ENCODE results near the gene UCN3.

UCN3 gene

DNA sequence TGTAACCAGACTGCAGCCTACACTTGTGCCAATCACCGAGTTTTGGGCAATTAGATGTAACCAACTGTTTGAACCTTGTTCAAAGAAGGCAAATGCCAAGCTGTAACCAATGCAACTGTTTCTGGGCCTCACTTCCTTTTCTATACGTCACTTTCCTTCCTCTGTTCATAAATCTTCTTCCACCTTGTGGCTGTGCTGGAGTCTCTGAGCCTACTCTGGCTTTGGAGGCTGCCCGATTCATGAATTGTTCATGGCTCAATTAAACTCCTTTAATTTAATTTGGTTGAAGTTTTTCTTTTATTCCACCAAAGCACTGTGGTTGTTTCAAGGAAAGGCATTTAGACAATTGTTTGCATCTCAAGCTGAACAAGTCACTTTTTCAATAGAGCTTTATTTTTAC, 43.5 kb upstream of the UCN3 start:
- no peak overlapping the region for H3K23ac ChIP-seq (ENCODE audit: low read length)

DNA sequence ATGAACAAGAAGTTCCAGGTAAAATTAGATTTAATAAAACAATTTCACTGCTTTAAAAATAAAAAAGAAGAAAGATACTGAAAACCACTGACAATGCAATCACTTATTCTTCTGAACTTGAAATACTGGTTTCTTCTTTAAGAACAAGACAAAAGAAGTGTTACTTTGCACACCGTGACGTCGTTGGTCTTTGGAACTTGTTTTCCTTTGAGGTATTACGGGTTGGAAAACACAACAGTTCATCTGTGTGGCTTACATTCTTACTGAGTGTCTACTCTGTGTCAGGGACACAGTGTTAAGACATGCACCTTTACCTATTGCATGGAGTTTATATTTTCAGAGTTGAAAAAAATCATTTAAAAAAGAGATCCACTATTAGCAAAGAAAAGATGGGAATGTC, 41.3 kb upstream of the UCN3 start:
- Histone ChIP-seq H4K12ac (ENCODE audit: low read depth, low read length) (no peak overlapping the region), H3K9me3 (ENCODE audit: insufficient read depth, low read depth, low read length) (peaks cover 2% of the 10 kb centered on the region), H3K14ac (ENCODE audit: low read length) (no peak overlapping the region), H3K23ac (ENCODE audit: low read length) (no peak overlapping the region), H2AFZ (ENCODE audit: insufficient read depth, low read length, poor library complexity) (no peak overlapping the region), H3K27me3 (ENCODE audit: insufficient read depth, low read length) (no peaks in the 10 kb centered on the region), H3K18ac (ENCODE audit: low read length) (no peak overlapping the region), H3K4me2 (ENCODE audit: low read length) (no peak overlapping the region), H3K4me1 (ENCODE audit: control insufficient read depth in 1 of 2, insufficient read depth in 2 of 2, low read length in 2 of 2) (no peaks in the 10 kb centered on the region), H4K8ac (ENCODE audit: low read depth, low read length) (no peak overlapping the region), H3K79me2 (ENCODE audit: control insufficient read depth, insufficient read depth, low read length, poor library complexity) (no peaks in the 10 kb centered on the region), H2BK12ac (ENCODE audit: low read length) (no peak overlapping the region), H2BK5ac (ENCODE audit: low read depth, low read length, poor library complexity) (no peak overlapping the region), H3K4me3 (ENCODE audit: low read depth, low read length) (no peak overlapping the region), H3K9ac (ENCODE audit: low read length) (no peak overlapping the region), H3K27ac (ENCODE audit: low read depth, low read length) (no peak overlapping the region), H2BK120ac (ENCODE audit: insufficient read depth, low read length, poor library complexity) (no peak overlapping the region), H3K36me3 (ENCODE audit: control insufficient read depth in 1 of 2, insufficient read depth in 2 of 2, low read length in 2 of 2) (no peaks in the 10 kb centered on the region), H2AK5ac (ENCODE audit: low read length) (no peak overlapping the region), H4K91ac (ENCODE audit: low read depth, low read length) (no peak overlapping the region), H3K79me1 (ENCODE audit: low read length) (no peaks in the 10 kb centered on the region), H3K4ac (ENCODE audit: low read depth, low read length) (no peak overlapping the region)
- DNase-seq, result no peak
- WGBS (ENCODE audit: extremely low coverage, insufficient coverage, insufficient read length), result no CpG with 5 or more reads among the region's 4 CpGs

More for the DNA sequence above, 43.5 kb upstream of the UCN3 start:
- H4K12ac ChIP-seq (ENCODE audit: low read depth, low read length), result no peak overlapping the region
- no peaks in the 10 kb centered on the region for H3K4me1 ChIP-seq (ENCODE audit: control insufficient read depth in 1 of 2, insufficient read depth in 2 of 2, low read length in 2 of 2)
- H2AFZ ChIP-seq (ENCODE audit: insufficient read depth, low read length, poor library complexity), result no peak overlapping the region
- no peak overlapping the region for H4K8ac ChIP-seq (ENCODE audit: low read depth, low read length)
- no CpG with 5 or more reads among the region's 3 CpGs for WGBS (ENCODE audit: extremely low coverage, insufficient coverage, insufficient read length)
- no peaks in the 10 kb centered on the region for H3K79me1 ChIP-seq (ENCODE audit: low read length)
- no peaks in the 10 kb centered on the region for H3K36me3 ChIP-seq (ENCODE audit: control insufficient read depth in 1 of 2, insufficient read depth in 2 of 2, low read length in 2 of 2)
- H3K9me3 ChIP-seq (ENCODE audit: insufficient read depth, low read depth, low read length), result no peaks in the 10 kb centered on the region
- H3K27ac ChIP-seq (ENCODE audit: low read depth, low read length), result no peak overlapping the region
- H2BK120ac ChIP-seq (ENCODE audit: insufficient read depth, low read length, poor library complexity), result no peak overlapping the region
- H3K9ac ChIP-seq (ENCODE audit: low read length), result no peak overlapping the region
- H2BK12ac ChIP-seq (ENCODE audit: low read length), result no peak overlapping the region
- no peak for DNase-seq
- no peak overlapping the region for H4K91ac ChIP-seq (ENCODE audit: low read depth, low read length)
- H3K14ac ChIP-seq (ENCODE audit: low read length), result no peak overlapping the region
- H3K4me2 ChIP-seq (ENCODE audit: low read length), result no peak overlapping the region
- no peak overlapping the region for H3K4ac ChIP-seq (ENCODE audit: low read depth, low read length)
- H3K79me2 ChIP-seq (ENCODE audit: control insufficient read depth, insufficient read depth, low read length, poor library complexity), result no peaks in the 10 kb centered on the region
- H3K27me3 ChIP-seq (ENCODE audit: insufficient read depth, low read length), result no peaks in the 10 kb centered on the region
- H2BK5ac ChIP-seq (ENCODE audit: low read depth, low read length, poor library complexity), result no peak overlapping the region
- H3K4me3 ChIP-seq (ENCODE audit: low read depth, low read length), result no peak overlapping the region
- H2AK5ac ChIP-seq (ENCODE audit: low read length), result no peak overlapping the region
- no peak overlapping the region for H3K18ac ChIP-seq (ENCODE audit: low read length)

DNA sequence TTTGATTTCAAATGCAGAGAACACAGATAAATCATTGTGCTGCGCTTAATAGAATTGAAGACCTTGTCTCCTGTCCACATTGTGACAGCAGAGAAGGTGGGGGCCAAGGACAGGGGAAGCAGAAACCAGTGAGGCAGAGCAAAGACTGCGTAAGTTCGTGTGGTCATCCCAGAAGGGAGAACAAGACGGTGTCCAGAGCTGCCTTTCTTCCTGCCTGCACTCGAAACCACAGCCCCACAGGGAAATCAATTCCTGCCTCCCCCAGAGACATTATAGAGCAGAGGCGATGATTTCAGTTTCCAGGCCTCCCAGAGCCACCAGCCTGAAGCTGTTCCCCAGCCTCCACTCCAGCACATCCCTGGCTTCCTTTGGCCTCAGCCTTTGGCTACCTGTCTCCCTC, 39.7 kb upstream of the UCN3 start:
- no peak overlapping the region for H3K23ac ChIP-seq (ENCODE audit: low read length)
- no peak overlapping the region for H4K91ac ChIP-seq (ENCODE audit: low read depth, low read length)
- WGBS (ENCODE audit: extremely low coverage, insufficient coverage, insufficient read length), result no CpG with 5 or more reads among the region's 6 CpGs
- no peak overlapping the region for H3K14ac ChIP-seq (ENCODE audit: low read length)
- no peak overlapping the region for H3K4me3 ChIP-seq (ENCODE audit: low read depth, low read length)
- H2BK120ac ChIP-seq (ENCODE audit: insufficient read depth, low read length, poor library complexity), result no peak overlapping the region
- H3K4me2 ChIP-seq (ENCODE audit: low read length), result no peak overlapping the region
- no peak overlapping the region for H4K8ac ChIP-seq (ENCODE audit: low read depth, low read length)
- no peak overlapping the region for H2AFZ ChIP-seq (ENCODE audit: insufficient read depth, low read length, poor library complexity)
- no peaks in the 10 kb centered on the region for H3K27me3 ChIP-seq (ENCODE audit: insufficient read depth, low read length)
- no peak overlapping the region for H3K9ac ChIP-seq (ENCODE audit: low read length)
- no peaks in the 10 kb centered on the region for H3K4me1 ChIP-seq (ENCODE audit: control insufficient read depth in 1 of 2, insufficient read depth in 2 of 2, low read length in 2 of 2)
- peaks cover 2% of the 10 kb centered on the region for H3K9me3 ChIP-seq (ENCODE audit: insufficient read depth, low read depth, low read length)
- H3K27ac ChIP-seq (ENCODE audit: low read depth, low read length), result no peak overlapping the region
- no peaks in the 10 kb centered on the region for H3K79me1 ChIP-seq (ENCODE audit: low read length)
- H2AK5ac ChIP-seq (ENCODE audit: low read length), result no peak overlapping the region
- no peak overlapping the region for H3K18ac ChIP-seq (ENCODE audit: low read length)
- H3K4ac ChIP-seq (ENCODE audit: low read depth, low read length), result no peak overlapping the region
- DNase-seq, result no peak
- H3K36me3 ChIP-seq (ENCODE audit: control insufficient read depth in 1 of 2, insufficient read depth in 2 of 2, low read length in 2 of 2), result no peaks in the 10 kb centered on the region
- H3K79me2 ChIP-seq (ENCODE audit: control insufficient read depth, insufficient read depth, low read length, poor library complexity), result no peaks in the 10 kb centered on the region
- H4K12ac ChIP-seq (ENCODE audit: low read depth, low read length), result no peak overlapping the region
- H2BK12ac ChIP-seq (ENCODE audit: low read length), result no peak overlapping the region
- no peak overlapping the region for H2BK5ac ChIP-seq (ENCODE audit: low read depth, low read length, poor library complexity)

DNA sequence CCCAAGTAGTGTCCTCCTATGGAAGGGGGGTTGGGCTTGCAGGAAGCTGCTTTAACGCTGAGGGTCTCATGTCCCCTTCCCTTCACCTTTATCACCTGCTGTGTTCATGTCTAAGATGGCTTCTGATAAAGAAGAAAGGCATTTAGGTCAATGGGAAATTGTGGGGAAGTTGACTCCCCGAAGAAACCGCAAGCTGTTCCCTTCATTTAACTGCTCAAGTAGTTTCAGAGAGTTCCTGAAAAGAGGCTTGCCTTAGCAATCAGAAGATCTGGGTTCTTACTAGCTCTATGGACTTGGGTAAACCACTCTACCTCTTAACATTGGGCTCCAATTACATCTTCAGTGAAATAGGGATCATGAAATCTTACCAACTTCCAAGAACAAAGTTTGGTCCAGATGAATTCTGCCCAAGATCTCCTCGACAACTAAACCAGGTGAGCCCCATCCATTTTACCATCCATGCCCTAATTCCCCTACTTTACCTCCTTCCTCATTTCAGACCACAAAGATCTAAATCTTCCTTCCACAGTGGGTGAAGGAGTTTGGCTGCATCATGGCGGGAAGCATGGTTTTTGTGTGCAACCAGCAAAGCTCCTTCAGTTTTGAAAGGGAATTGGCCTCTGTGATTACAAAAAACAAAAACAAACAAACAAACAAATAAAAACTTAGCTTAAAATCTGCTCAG, 30.4 kb upstream of the UCN3 start:
- H3K36me3 ChIP-seq (ENCODE audit: control insufficient read depth in 1 of 2, insufficient read depth in 2 of 2, low read length in 2 of 2), result no peaks in the 10 kb centered on the region
- H3K4me1 ChIP-seq (ENCODE audit: control insufficient read depth in 1 of 2, insufficient read depth in 2 of 2, low read length in 2 of 2), result no peaks in the 10 kb centered on the region
- no peak overlapping the region for H3K23ac ChIP-seq (ENCODE audit: low read length)
- H4K8ac ChIP-seq (ENCODE audit: low read depth, low read length), result no peak overlapping the region
- no peak overlapping the region for H3K9ac ChIP-seq (ENCODE audit: low read length)
- no peak overlapping the region for H2AFZ ChIP-seq (ENCODE audit: insufficient read depth, low read length, poor library complexity)
- H3K4ac ChIP-seq (ENCODE audit: low read depth, low read length), result no peak overlapping the region
- no peak overlapping the region for H2AK5ac ChIP-seq (ENCODE audit: low read length)
- no CpG with 5 or more reads among the region's 5 CpGs for WGBS (ENCODE audit: extremely low coverage, insufficient coverage, insufficient read length)
- H3K14ac ChIP-seq (ENCODE audit: low read length), result no peak overlapping the region
- DNase-seq, result no peak
- H3K79me2 ChIP-seq (ENCODE audit: control insufficient read depth, insufficient read depth, low read length, poor library complexity), result no peaks in the 10 kb centered on the region
- no peak overlapping the region for H4K12ac ChIP-seq (ENCODE audit: low read depth, low read length)
- no peak overlapping the region for H3K4me2 ChIP-seq (ENCODE audit: low read length)
- no peak overlapping the region for H3K27ac ChIP-seq (ENCODE audit: low read depth, low read length)
- no peak overlapping the region for H2BK120ac ChIP-seq (ENCODE audit: insufficient read depth, low read length, poor library complexity)
- H3K4me3 ChIP-seq (ENCODE audit: low read depth, low read length), result no peak overlapping the region
- no peak overlapping the region for H2BK5ac ChIP-seq (ENCODE audit: low read depth, low read length, poor library complexity)
- H3K27me3 ChIP-seq (ENCODE audit: insufficient read depth, low read length), result no peaks in the 10 kb centered on the region
- H4K91ac ChIP-seq (ENCODE audit: low read depth, low read length), result no peak overlapping the region
- H2BK12ac ChIP-seq (ENCODE audit: low read length), result no peak overlapping the region
- H3K79me1 ChIP-seq (ENCODE audit: low read length), result no peaks in the 10 kb centered on the region
- H3K9me3 ChIP-seq (ENCODE audit: insufficient read depth, low read depth, low read length), result peaks cover 8% of the 10 kb centered on the region
- H3K18ac ChIP-seq (ENCODE audit: low read length), result no peak overlapping the region

Measured in trophoblast cell (in vitro differentiated cells and primary cell).